KOPT-K1 (cell line): ENCODE results near the gene HBE1.
"Not testable (repeated sequence)": the region's sequence is repeated elsewhere in the genome, so short reads cannot be mapped to it uniquely, and the experiment has no call there.

Experiments used
- H3K27ac ChIP-seq: fragments of 200-600 bp; sonication (generic); 2 replicates; pipeline ENCODE4 v1.5.1; 2016; ENCODE audit warnings: antibody characterized with exemption, mild to moderate bottlenecking, low read depth, low read length; ENCODE audit not compliant: poor library complexity, severe bottlenecking
- H3K36me3 ChIP-seq: fragments of 200-600 bp; sonication (generic); 2 replicates; pipeline ENCODE4 v1.5.1; 2017; ENCODE audit warnings: antibody characterized with exemption, mild to moderate bottlenecking, low read length, moderate library complexity; ENCODE audit not compliant: insufficient read depth
- H3K9me3 ChIP-seq: fragments of 200-600 bp; sonication (generic); 2 replicates; pipeline ENCODE4 v1.5.1; 2017; ENCODE audit warnings: antibody characterized with exemption, low read length, mild to moderate bottlenecking; ENCODE audit not compliant: insufficient read depth, poor library complexity, severe bottlenecking

HBE1 gene

GRCh38 chr11:5251746-5252145 lies 18.0 kb downstream of the HBE1 start:
- no peak overlapping the region for H3K27ac ChIP-seq
- H3K9me3 ChIP-seq, result no peaks in the 10 kb centered on the region
- no peaks in the 10 kb centered on the region for H3K36me3 ChIP-seq

- no peaks in the 10 kb centered on the region for H3K9me3 ChIP-seq
- H3K27ac ChIP-seq, result no peak overlapping the region
- H3K36me3 ChIP-seq, result no peaks in the 10 kb centered on the region
Measured at GRCh38 chr11:5250543-5251204, 19.1 kb downstream of the HBE1 start.

- H3K27ac ChIP-seq, H3K9me3 ChIP-seq, H3K36me3 ChIP-seq: not testable (repeated sequence)
Measured at GRCh38 chr11:5249807-5250396, 19.8 kb downstream of the HBE1 start, which contains the start of gene HBG1. Gene HBG1, minus strand, starts transcription at chr11:5249857. Its CDS starts 53 bp downstream, at chr11:5249804.

GRCh38 chr11:5248498-5248897 lies 21.2 kb downstream of the HBE1 start:
- not testable (repeated sequence) for H3K36me3 ChIP-seq, H3K27ac ChIP-seq, H3K9me3 ChIP-seq

GRCh38 chr11:5247472-5248192 lies 22.1 kb downstream of the HBE1 start:
- no peaks in the 10 kb centered on the region for H3K36me3 ChIP-seq
- no peaks in the 10 kb centered on the region for H3K9me3 ChIP-seq
- H3K27ac ChIP-seq, result no peak overlapping the region

GRCh38 chr11:5246772-5247471 lies 22.8 kb downstream of the HBE1 start:
- H3K27ac ChIP-seq, result no peak overlapping the region
- no peaks in the 10 kb centered on the region for H3K9me3 ChIP-seq

GRCh38 chr11:5245155-5245554 lies 24.6 kb downstream of the HBE1 start:
- Histone ChIP-seq H3K36me3 (no peaks in the 10 kb centered on the region), H3K27ac (no peak overlapping the region), H3K9me3 (no peaks in the 10 kb centered on the region)

More at GRCh38 chr11:5246772-5247471, 22.8 kb downstream of the HBE1 start:
- no peaks in the 10 kb centered on the region for H3K36me3 ChIP-seq

- Histone ChIP-seq H3K9me3 (no peaks in the 10 kb centered on the region), H3K27ac (no peak overlapping the region), H3K36me3 (no peaks in the 10 kb centered on the region)
Measured at GRCh38 chr11:5243816-5244180, 25.9 kb downstream of the HBE1 start.

- H3K36me3 ChIP-seq, result no peaks in the 10 kb centered on the region
- H3K27ac ChIP-seq, result no peak overlapping the region
Measured at GRCh38 chr11:5242933-5243815, 26.6 kb downstream of the HBE1 start.

GRCh38 chr11:5242208-5242607 lies 27.5 kb downstream of the HBE1 start:
- no peak overlapping the region for H3K27ac ChIP-seq
- H3K36me3 ChIP-seq, result no peaks in the 10 kb centered on the region
- no peaks in the 10 kb centered on the region for H3K9me3 ChIP-seq

More at GRCh38 chr11:5242933-5243815, 26.6 kb downstream of the HBE1 start:
- H3K9me3 ChIP-seq, result no peaks in the 10 kb centered on the region

- H3K36me3 ChIP-seq, result no peaks in the 10 kb centered on the region
- no peak overlapping the region for H3K27ac ChIP-seq
- H3K9me3 ChIP-seq, result no peaks in the 10 kb centered on the region
Measured at GRCh38 chr11:5241458-5241857, 28.3 kb downstream of the HBE1 start.

- Histone ChIP-seq H3K36me3 (no peaks in the 10 kb centered on the region), H3K9me3 (no peaks in the 10 kb centered on the region), H3K27ac (no peak overlapping the region)
Measured at GRCh38 chr11:5240458-5240857, 29.3 kb downstream of the HBE1 start.

GRCh38 chr11:5240056-5240455 lies 29.7 kb downstream of the HBE1 start:
- Histone ChIP-seq H3K36me3 (no peaks in the 10 kb centered on the region), H3K27ac (no peak overlapping the region), H3K9me3 (no peaks in the 10 kb centered on the region)

- Histone ChIP-seq H3K27ac (no peak overlapping the region), H3K36me3 (no peaks in the 10 kb centered on the region), H3K9me3 (no peaks in the 10 kb centered on the region)
Measured at GRCh38 chr11:5239046-5239445, 30.7 kb downstream of the HBE1 start.
